Caco-2 (cell line): ENCODE results near the gene FOXJ1. TPM values are rescaled to one million over a fixed set of nuclear protein-coding genes. Genes with fewer than 3 reads are reported as not detected.

Experiments
- BruUV-seq: library from RNA; stranded (reverse); fragments of 400-500 nt; replicated peaks from 2 replicates; lab custom pipeline; 2021; lab: Mats Ljungman, UMichigan
- CTCF ChIA-PET: fragments of 300-600 bp; sonication (Branson Sonifier 250); formaldehyde crosslinking; loops from one replicate; lab custom pipeline; 2022; ENCODE audit warnings: antibody characterized with exemption; lab: Charles Lee
- POLR2A ChIA-PET: fragments of 300-600 bp; sonication (Branson Sonifier 250); formaldehyde crosslinking; loops from one replicate; lab custom pipeline; 2022; ENCODE audit warnings: antibody characterized with exemption; lab: Charles Lee
- DNase-seq, 2 experiments: peaks; one replicate each; pipeline versions ENCODE4 v3.0.0 to v3.0.0-alpha.2; 2020 to 2022
- H3K27me3 ChIP-seq: replicated peaks from 2 replicates; pipeline ENCODE4 v1.6.0; 2011; ENCODE audit warnings: low read length; ENCODE audit not compliant: control insufficient read depth, insufficient read depth
- H3K36me3 ChIP-seq: 2 replicates; pipeline ENCODE4 v1.5.1; 2011; ENCODE audit warnings: low read length; ENCODE audit not compliant: control insufficient read depth, insufficient read depth
- H3K4me1 ChIP-seq: fragments of 250-450 bp; sonication (Bioruptor Pico); 2 replicates; pipeline ENCODE4 v1.5.1; 2020; ENCODE audit warnings: mild to moderate bottlenecking
- H3K4me3 ChIP-seq: 2 replicates; pipeline ENCODE4 v1.5.1; 2011; ENCODE audit warnings: low read depth, mild to moderate bottlenecking, control low read depth, low read length
- H3K9me3 ChIP-seq: fragments of 250-450 bp; sonication (Bioruptor Pico); 2 replicates; pipeline ENCODE4 v1.5.1; 2020; ENCODE audit warnings: mild to moderate bottlenecking, moderate library complexity
- H3K27ac Mint-ChIP-seq: one replicate; pipeline ENCODE4 v1.8.0; 2022; ENCODE audit warnings: mixed read lengths; ENCODE audit not compliant: unreplicated experiment
- H3K27me3 Mint-ChIP-seq: one replicate; pipeline ENCODE4 v1.8.0; 2022; ENCODE audit warnings: mixed read lengths; ENCODE audit not compliant: insufficient read depth, unreplicated experiment
- H3K36me3 Mint-ChIP-seq: one replicate; pipeline ENCODE4 v1.8.0; 2022; ENCODE audit warnings: mild to moderate bottlenecking, mixed read lengths; ENCODE audit not compliant: insufficient read depth, unreplicated experiment
- H3K4me1 Mint-ChIP-seq: one replicate; pipeline ENCODE4 v1.8.0; 2022; ENCODE audit warnings: low read depth, mixed read lengths; ENCODE audit not compliant: unreplicated experiment
- H3K4me3 Mint-ChIP-seq: one replicate; pipeline ENCODE4 v1.8.0; 2022; ENCODE audit warnings: mild to moderate bottlenecking, moderate library complexity, mixed read lengths; ENCODE audit not compliant: unreplicated experiment
- H3K9me3 Mint-ChIP-seq: one replicate; pipeline ENCODE4 v1.8.0; 2022; ENCODE audit warnings: mixed read lengths; ENCODE audit not compliant: unreplicated experiment
- intact Hi-C: fragments of 100-400 bp; cut with micrococcal nuclease; formaldehyde crosslinking; loops from one replicate; pipeline ENCODE4 v1.10.0; 2022; ENCODE audit not compliant: unreplicated experiment
- total RNA-seq: library from RNA; stranded (reverse); gene quantifications from 2 replicates; pipeline ENCODE4 v1.2.3, GENCODE V29; 2022
- TF ChIP-seq, protein P1 (sequence below), 2 experiments: fragments of 200-600 bp in 1 of 2; IDR thresholded peaks; 1 replicate in 1 of 2; 2 replicates in 1 of 2; pipeline versions ENCODE4 v1.5.1 to v1.8.0; 2011 to 2022; ENCODE audit warnings: antibody characterized with exemption in 1 of 2, control low read depth in 1 of 2, inconsistent platforms in 1 of 2, low read depth in 1 of 2, low read length in 1 of 2, mild to moderate bottlenecking in 1 of 2, moderate library complexity in 1 of 2; ENCODE audit not compliant: insufficient read depth in 1 of 2, severe bottlenecking in 1 of 2, unreplicated experiment in 1 of 2

The FOXJ1 gene
- total RNA-seq, 1 experiment from 2014 or later = 10.7 TPM

DNA sequence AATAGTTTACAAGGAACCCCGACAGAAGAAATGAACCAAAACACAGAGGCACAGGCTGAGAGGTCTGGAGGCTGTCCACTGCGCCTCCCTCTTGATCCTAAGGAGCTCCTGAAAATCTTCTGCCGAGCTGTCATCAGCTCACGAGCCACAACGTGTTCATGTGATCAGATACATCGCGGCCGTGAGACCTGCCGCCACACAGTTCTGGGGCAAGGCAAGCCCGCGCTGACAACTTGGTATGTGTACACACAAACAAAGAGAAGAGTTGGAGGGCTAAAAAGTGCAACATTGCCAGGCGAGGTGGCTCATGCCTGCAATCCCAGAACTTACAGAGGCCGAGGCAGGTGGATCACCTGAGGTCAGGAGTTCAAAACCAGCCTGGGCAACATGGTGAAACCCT lies 45.1 kb downstream of the FOXJ1 start:
- POLR2A ChIA-PET = no interaction called here
- Mint-ChIP-seq H3K4me1 (no peaks in the 10 kb centered on the region), H3K27ac (no peak overlapping the region), H3K4me3 (no peak overlapping the region), H3K36me3 (peaks cover 83% of the 10 kb centered on the region), H3K9me3 (no peaks in the 10 kb centered on the region), H3K27me3 (no peaks in the 10 kb centered on the region)
- H3K36me3 ChIP-seq = peaks cover 5% of the 10 kb centered on the region; the same call in 1 of the 2 replicates
- CTCF ChIA-PET = interaction anchor here (1.1 kb wide), 1 partner anchor 36 kb away, joined by 3 read pairs; no protein-coding TSS in a partner anchor
- H3K4me1 ChIP-seq = no peaks in the 10 kb centered on the region
- intact Hi-C loops = no loop called here
- TF ChIP-seq, protein P1, sequence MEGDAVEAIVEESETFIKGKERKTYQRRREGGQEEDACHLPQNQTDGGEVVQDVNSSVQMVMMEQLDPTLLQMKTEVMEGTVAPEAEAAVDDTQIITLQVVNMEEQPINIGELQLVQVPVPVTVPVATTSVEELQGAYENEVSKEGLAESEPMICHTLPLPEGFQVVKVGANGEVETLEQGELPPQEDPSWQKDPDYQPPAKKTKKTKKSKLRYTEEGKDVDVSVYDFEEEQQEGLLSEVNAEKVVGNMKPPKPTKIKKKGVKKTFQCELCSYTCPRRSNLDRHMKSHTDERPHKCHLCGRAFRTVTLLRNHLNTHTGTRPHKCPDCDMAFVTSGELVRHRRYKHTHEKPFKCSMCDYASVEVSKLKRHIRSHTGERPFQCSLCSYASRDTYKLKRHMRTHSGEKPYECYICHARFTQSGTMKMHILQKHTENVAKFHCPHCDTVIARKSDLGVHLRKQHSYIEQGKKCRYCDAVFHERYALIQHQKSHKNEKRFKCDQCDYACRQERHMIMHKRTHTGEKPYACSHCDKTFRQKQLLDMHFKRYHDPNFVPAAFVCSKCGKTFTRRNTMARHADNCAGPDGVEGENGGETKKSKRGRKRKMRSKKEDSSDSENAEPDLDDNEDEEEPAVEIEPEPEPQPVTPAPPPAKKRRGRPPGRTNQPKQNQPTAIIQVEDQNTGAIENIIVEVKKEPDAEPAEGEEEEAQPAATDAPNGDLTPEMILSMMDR (IDR thresholded peaks at IDR 0.05; ENCODE audit: insufficient read depth in 1 of 2, low read depth in 1 of 2, low read length in 1 of 2, severe bottlenecking in 1 of 2, unreplicated experiment in 1 of 2) = no peak
- no peak for DNase-seq
- H3K4me3 ChIP-seq = no peak overlapping the region
- BruUV-seq = no TSS peak
- no peaks in the 10 kb centered on the region for H3K9me3 ChIP-seq
- H3K27me3 ChIP-seq = no peaks in the 10 kb centered on the region

DNA sequence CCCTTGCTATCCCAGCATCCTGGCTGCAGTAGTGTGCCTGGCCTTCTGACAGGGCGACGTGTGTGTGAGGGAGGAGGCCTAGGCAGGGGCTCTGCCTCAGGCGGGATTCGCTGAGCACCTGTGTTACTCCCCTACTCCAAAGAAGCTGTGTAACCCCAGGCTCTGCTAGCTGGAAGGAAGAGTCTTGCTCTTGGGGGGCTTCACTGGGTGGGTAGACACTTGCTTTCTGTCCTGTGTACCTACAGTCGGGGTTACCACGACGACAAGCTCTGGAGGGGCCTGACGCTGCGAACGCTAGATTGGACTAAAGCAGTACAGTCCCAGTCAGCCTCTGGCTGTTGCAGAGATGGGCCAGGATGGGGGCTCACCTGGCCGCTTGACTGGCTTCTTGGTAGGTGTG lies 47.0 kb downstream of the FOXJ1 start:
- Mint-ChIP-seq H3K36me3 (peaks cover 74% of the 10 kb centered on the region), H3K27ac (no peak overlapping the region), H3K4me1 (no peaks in the 10 kb centered on the region), H3K27me3 (no peaks in the 10 kb centered on the region), H3K4me3 (no peak overlapping the region), H3K9me3 (no peaks in the 10 kb centered on the region)
- Histone ChIP-seq H3K4me1 (no peaks in the 10 kb centered on the region), H3K27me3 (no peaks in the 10 kb centered on the region), H3K9me3 (no peaks in the 10 kb centered on the region), H3K36me3 (peaks cover 5% of the 10 kb centered on the region), H3K4me3 (no peak overlapping the region)
- intact Hi-C loops = no loop called here
- no peak for DNase-seq
- ChIA-PET POLR2A (no interaction called here), CTCF (no interaction called here)
- TF ChIP-seq, protein P1 (IDR thresholded peaks at IDR 0.05; ENCODE audit: insufficient read depth in 1 of 2, low read depth in 1 of 2, low read length in 1 of 2, severe bottlenecking in 1 of 2, unreplicated experiment in 1 of 2) = no peak
- no TSS peak for BruUV-seq

DNA sequence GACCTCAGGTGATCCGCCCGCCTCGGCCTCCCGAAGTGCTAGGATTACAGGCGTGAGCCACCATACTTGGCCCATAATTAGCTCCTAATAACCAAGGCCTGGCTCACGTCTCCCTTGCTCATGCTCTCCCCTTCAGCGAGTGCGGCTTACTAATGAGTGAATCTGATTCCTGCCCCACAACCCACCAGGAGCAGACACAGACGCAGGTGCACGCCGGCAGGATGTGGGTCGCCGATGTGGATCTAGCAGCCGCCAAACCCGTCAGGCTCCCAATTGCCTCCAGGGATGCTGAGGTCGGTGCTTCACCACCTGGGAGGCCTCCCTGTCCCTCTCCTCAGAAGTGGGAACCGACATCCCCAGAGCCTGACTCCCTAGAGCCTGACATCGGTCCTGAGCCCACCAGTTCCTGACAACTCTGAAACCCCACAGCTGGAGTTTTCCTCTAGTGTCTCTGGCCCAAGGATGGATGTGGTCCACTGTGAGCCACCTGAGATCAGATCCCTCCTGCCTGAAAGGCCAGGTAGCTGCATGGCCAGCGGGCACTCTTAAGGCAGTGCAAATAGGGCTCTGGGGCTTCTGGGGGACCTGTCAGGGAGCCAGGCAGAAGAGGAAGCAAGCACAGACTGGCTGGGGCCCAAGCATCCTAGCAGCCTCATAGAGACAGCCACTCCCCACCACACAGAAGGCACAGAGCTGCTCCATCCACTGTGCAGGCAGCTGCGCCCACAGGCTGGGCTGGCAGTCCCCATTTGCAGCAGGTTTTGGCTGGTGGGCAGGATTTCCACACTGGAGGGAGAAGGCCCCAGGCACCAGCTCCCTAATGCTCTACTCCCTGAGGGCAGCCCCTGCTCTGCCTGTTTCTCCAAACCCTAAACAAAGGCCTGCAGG lies 48.3 kb downstream of the FOXJ1 start:
- TF ChIP-seq, protein P1 (IDR thresholded peaks at IDR 0.05; ENCODE audit: insufficient read depth in 1 of 2, low read depth in 1 of 2, low read length in 1 of 2, severe bottlenecking in 1 of 2, unreplicated experiment in 1 of 2) = no peak
- ChIA-PET CTCF (interaction anchor here (0.6 kb wide), 1 partner anchor 28 kb away, joined by 4 read pairs; no protein-coding TSS in a partner anchor), POLR2A (no interaction called here)
- H3K27me3 ChIP-seq = no peaks in the 10 kb centered on the region
- no peak for DNase-seq
- Mint-ChIP-seq H3K4me3 (no peak overlapping the region), H3K36me3 (peaks cover 73% of the 10 kb centered on the region), H3K27me3 (no peaks in the 10 kb centered on the region), H3K27ac (no peak overlapping the region), H3K9me3 (no peaks in the 10 kb centered on the region), H3K4me1 (no peaks in the 10 kb centered on the region)
- no peaks in the 10 kb centered on the region for H3K9me3 ChIP-seq
- intact Hi-C loops = no loop called here
- no peak overlapping the region for H3K4me3 ChIP-seq
- no peaks in the 10 kb centered on the region for H3K4me1 ChIP-seq
- peaks cover 4% of the 10 kb centered on the region for H3K36me3 ChIP-seq
- BruUV-seq = no TSS peak
